ENCODE results near the gene SSX1.
"Not testable (repeated sequence)": the region's sequence is repeated elsewhere in the genome, so short reads cannot be mapped to it uniquely, and the experiment has no call there.

GRCh38 chrX:48313996-48314395 lies 58.8 kb downstream of the SSX1 start:
- not testable (repeated sequence) for TF ChIP-seq POLR2AphosphoS5 (IDR thresholded peaks at IDR 0.05; ENCODE audit: borderline replicate concordance, low read depth, low read length); EZH2 (IDR thresholded peaks at IDR 0.05); FOXP2 (optimal IDR thresholded peaks at IDR 0.05; ENCODE audit: control extremely low read depth, extremely low read length, insufficient read depth)

Data from SK-N-MC (cell line).